GM19328 (cell line): Measurements from ENCODE around the gene ZEB2.

Experiments used
- ATAC-seq: cut with Tn5 transposase; IDR thresholded peaks from one replicate; pipeline ENCODE4 v1.9.1; 2021; ENCODE audit warnings: mild to moderate bottlenecking, moderate library complexity; ENCODE audit not compliant: unreplicated experiment

The ZEB2 gene

GRCh38 chr2:144519934-144520731, at the start of gene ZEB2:
ZEB2 (minus strand) TSS chr2:144520119; CDS start chr2:144517350, 2,769 bp downstream.
- no peak for ATAC-seq

GRCh38 chr2:144567745-144568144, 47.8 kb upstream of the ZEB2 start:
- no peak for ATAC-seq

GRCh38 chr2:144566448-144566847, 46.5 kb upstream of the ZEB2 start:
- ATAC-seq = no peak

- ATAC-seq = no peak
Observed at GRCh38 chr2:144560251-144560650, 40.3 kb upstream of the ZEB2 start.

GRCh38 chr2:144559681-144560080, 39.8 kb upstream of the ZEB2 start:
- ATAC-seq = no peak

GRCh38 chr2:144559242-144559641, 39.3 kb upstream of the ZEB2 start:
- ATAC-seq = no peak

GRCh38 chr2:144554492-144555210, 34.7 kb upstream of the ZEB2 start:
- no peak for ATAC-seq

- no peak for ATAC-seq
Observed at GRCh38 chr2:144553379-144553778, 33.5 kb upstream of the ZEB2 start.

- ATAC-seq = no peak
Observed at GRCh38 chr2:144552821-144553220, 32.9 kb upstream of the ZEB2 start.

GRCh38 chr2:144550911-144551310, 31.0 kb upstream of the ZEB2 start:
- no peak for ATAC-seq

GRCh38 chr2:144550084-144550483, 30.2 kb upstream of the ZEB2 start:
- ATAC-seq = no peak

- ATAC-seq = peak; percentile 68
Observed at GRCh38 chr2:144548532-144549191, 28.7 kb upstream of the ZEB2 start.

GRCh38 chr2:144548088-144548487, 28.2 kb upstream of the ZEB2 start:
- no peak for ATAC-seq

GRCh38 chr2:144547494-144547893, 27.6 kb upstream of the ZEB2 start:
- ATAC-seq = no peak

- no peak for ATAC-seq
Observed at GRCh38 chr2:144546933-144547332, 27.0 kb upstream of the ZEB2 start.

GRCh38 chr2:144545787-144546186, 25.9 kb upstream of the ZEB2 start:
- no peak for ATAC-seq

- ATAC-seq = no peak
Observed at GRCh38 chr2:144544053-144544452, 24.1 kb upstream of the ZEB2 start.

- no peak for ATAC-seq
Observed at GRCh38 chr2:144541396-144541795, 21.5 kb upstream of the ZEB2 start.

- no peak for ATAC-seq
Observed at GRCh38 chr2:144539289-144539782, 19.4 kb upstream of the ZEB2 start.

- ATAC-seq = no peak
Observed at GRCh38 chr2:144535300-144535699, 15.4 kb upstream of the ZEB2 start.

GRCh38 chr2:144533221-144533620, 13.3 kb upstream of the ZEB2 start:
- ATAC-seq = no peak

- ATAC-seq = no peak
Observed at GRCh38 chr2:144530596-144530995, 10.7 kb upstream of the ZEB2 start.
